Smooth muscle cell (in vitro differentiated cells): ENCODE results near the gene ERN1. TPM values are rescaled to one million over a fixed set of nuclear protein-coding genes. Genes with fewer than 3 reads are reported as not detected.

Source experiments
- DNase-seq: peaks from one replicate; lab custom pipeline; 2025; ENCODE audit not compliant: unreplicated experiment; lab: John Stamatoyannopoulos, UW
- H2AFZ ChIP-seq: fragments of 200-600 bp; sonication (generic); 2 replicates; pipeline ENCODE4 v1.6.0; 2016; ENCODE audit warnings: antibody characterized with exemption, low read depth, mild to moderate bottlenecking
- H3F3A ChIP-seq: fragments of 200-600 bp; sonication (generic); 2 replicates; pipeline ENCODE4 v1.6.0; 2017; ENCODE audit warnings: antibody characterized with exemption, low read depth
- H3K27ac ChIP-seq: fragments of 200-600 bp; sonication (generic); 2 replicates; pipeline ENCODE4 v1.5.1; 2016; ENCODE audit warnings: low read depth, mild to moderate bottlenecking
- H3K27me3 ChIP-seq: fragments of 200-600 bp; sonication (generic); 2 replicates; pipeline ENCODE4 v1.6.1; 2016; ENCODE audit warnings: low read depth, mild to moderate bottlenecking
- H3K36me3 ChIP-seq: fragments of 200-600 bp; sonication (generic); 2 replicates; pipeline ENCODE4 v1.5.1; 2016; ENCODE audit warnings: low read depth
- H3K4me1 ChIP-seq: fragments of 200-600 bp; sonication (generic); 2 replicates; pipeline ENCODE4 v1.5.1; 2016; ENCODE audit warnings: low read depth
- H3K4me2 ChIP-seq: fragments of 200-600 bp; sonication (generic); 2 replicates; pipeline ENCODE4 v1.6.0; 2016; ENCODE audit warnings: mild to moderate bottlenecking
- H3K4me3 ChIP-seq: fragments of 200-600 bp; sonication (generic); 2 replicates; pipeline ENCODE4 v1.5.1; 2016; ENCODE audit warnings: mild to moderate bottlenecking
- H3K79me2 ChIP-seq: fragments of 200-600 bp; sonication (generic); 2 replicates; pipeline ENCODE4 v1.6.0; 2016; ENCODE audit warnings: low read depth, mild to moderate bottlenecking
- H3K9ac ChIP-seq: fragments of 200-600 bp; sonication (generic); 2 replicates; pipeline ENCODE4 v1.6.0; 2016; ENCODE audit warnings: low read depth
- H3K9me3 ChIP-seq: fragments of 200-600 bp; sonication (generic); replicated peaks from 2 replicates; pipeline ENCODE4 v1.5.1; 2016; ENCODE audit warnings: low read depth
- H4K20me1 ChIP-seq: fragments of 200-600 bp; sonication (generic); 2 replicates; pipeline ENCODE4 v1.6.0; 2016; ENCODE audit warnings: low read depth
- CTCF ChIP-seq: fragments of 200-600 bp; sonication (generic); IDR thresholded peaks from 2 replicates; pipeline ENCODE4 v1.5.1; 2017; ENCODE audit warnings: borderline replicate concordance, mild to moderate bottlenecking, antibody characterized with exemption; ENCODE audit not compliant: insufficient read depth, poor library complexity, severe bottlenecking
- WGBS: methylation state at CpG from one replicate; pipeline ENCODE4 v1.1.7; 2016; ENCODE audit warnings: low lambda C conversion rate; 5-methylcytosine and 5-hydroxymethylcytosine counted together
- polyA plus RNA-seq: library from polyadenylated mRNA; unstranded; fragments of >200 nt; fragmentation: Nextera tagmentation; extraction: Ambion mirVana; gene quantifications from 2 replicates; pipeline ENCODE4 v1.2.1, GENCODE V29; 2016
- total RNA-seq: library from RNA; depleted of rRNA; stranded (reverse); fragments of >200 nt; gene quantifications from 2 replicates; pipeline ENCODE4 v1.2.3, GENCODE V29; 2014

ERN1 gene
- total and polyA plus RNA-seq, 2 experiments from 2014 or later = 8.6 to 9.0 TPM

DNA sequence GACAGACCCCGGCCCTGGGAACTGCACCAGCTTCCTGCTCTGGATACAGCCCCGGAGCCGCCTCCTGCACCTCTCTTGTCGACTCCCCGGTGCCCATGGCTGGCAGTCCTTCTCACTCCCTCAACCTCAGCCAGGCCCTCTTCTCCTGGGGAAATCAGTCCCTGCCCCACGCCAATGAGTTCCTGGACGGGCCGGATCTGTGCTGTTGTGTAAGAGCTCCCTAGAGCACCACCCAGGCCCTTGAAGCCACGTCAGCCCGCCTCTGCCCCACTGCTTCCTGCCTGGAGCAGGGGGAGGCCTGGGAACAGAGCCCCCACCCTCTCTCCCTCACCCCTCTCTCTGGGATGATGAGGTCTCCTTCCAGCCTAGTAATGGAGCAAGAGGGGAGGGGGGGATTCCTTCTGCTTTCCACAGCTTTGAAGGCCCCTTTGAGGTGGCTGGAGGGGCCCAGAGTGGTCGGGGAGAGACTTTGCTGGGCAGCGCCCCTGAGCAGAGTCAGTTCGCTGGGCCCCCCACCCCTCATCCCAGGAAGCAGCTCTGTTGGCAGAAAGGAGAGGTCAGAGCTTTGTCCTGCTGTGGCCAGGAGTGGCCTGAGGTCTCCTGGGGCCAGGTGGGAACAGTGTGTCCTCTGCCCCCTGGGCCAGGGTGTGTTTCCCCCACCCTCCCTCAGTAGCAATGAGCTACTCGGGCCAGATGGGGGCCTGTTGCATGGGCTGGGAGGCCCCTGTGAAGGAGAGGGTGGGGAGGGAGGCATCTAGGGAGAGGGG lies 128.0 kb downstream of the ERN1 start:
- no peak for DNase-seq
- 87% methylated on average over 14 of the region's 14 CpGs for WGBS
- H3K4me2 ChIP-seq = no peak overlapping the region

DNA sequence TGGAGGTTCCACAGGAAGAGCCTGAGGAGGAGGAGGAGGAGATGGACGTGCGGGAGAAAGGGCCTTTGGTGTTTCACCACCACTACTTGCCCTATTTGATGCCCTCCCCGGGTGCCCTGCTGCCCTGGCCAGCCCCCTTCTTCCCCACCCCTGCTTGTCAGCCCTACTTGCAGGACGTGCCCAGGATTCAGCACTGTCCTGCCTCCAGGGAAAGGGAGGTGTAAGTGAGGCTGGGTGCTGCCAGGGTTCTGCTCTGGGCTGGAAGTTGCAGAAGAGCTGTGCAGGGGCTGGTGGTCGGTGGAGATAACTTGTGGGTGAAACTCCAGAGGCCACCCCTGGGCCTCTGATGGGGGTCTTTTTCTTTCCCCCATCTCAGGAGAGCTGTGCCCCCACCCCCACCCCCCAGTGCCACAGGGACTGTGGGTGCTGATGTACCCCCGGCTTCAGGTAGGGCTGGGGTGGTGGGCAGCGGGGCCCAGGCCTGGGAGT lies 128.8 kb downstream of the ERN1 start:
- Histone ChIP-seq H3K9ac (no peak overlapping the region), H3K4me3 (no peak overlapping the region), H2AFZ (no peak overlapping the region), H4K20me1 (no peaks in the 10 kb centered on the region), H3F3A (no peaks in the 10 kb centered on the region), H3K36me3 (no peaks in the 10 kb centered on the region), H3K27ac (no peak overlapping the region), H3K79me2 (no peaks in the 10 kb centered on the region), H3K27me3 (peaks cover 8% of the 10 kb centered on the region), H3K4me1 (peaks cover 4% of the 10 kb centered on the region), H3K4me2 (no peak overlapping the region), H3K9me3 (no peaks in the 10 kb centered on the region)
- 97% methylated on average over 5 of the region's 7 CpGs for WGBS
- TF ChIP-seq CTCF = no peak
- DNase-seq = no peak

More for the DNA sequence above, 128.0 kb downstream of the ERN1 start:
- Histone ChIP-seq H2AFZ (no peak overlapping the region), H3F3A (no peaks in the 10 kb centered on the region), H3K27ac (no peak overlapping the region), H3K79me2 (no peaks in the 10 kb centered on the region), H3K4me1 (peaks cover 4% of the 10 kb centered on the region), H3K27me3 (peaks cover 3% of the 10 kb centered on the region), H3K9me3 (no peaks in the 10 kb centered on the region), H3K9ac (no peak overlapping the region), H4K20me1 (no peaks in the 10 kb centered on the region), H3K36me3 (no peaks in the 10 kb centered on the region), H3K4me3 (no peak overlapping the region)
- no peak for TF ChIP-seq CTCF

- H3K79me2 ChIP-seq = no peaks in the 10 kb centered on the region
- DNase-seq = no peak
- H4K20me1 ChIP-seq = no peaks in the 10 kb centered on the region
- no peak for TF ChIP-seq CTCF
- H3F3A ChIP-seq = no peaks in the 10 kb centered on the region
- H3K36me3 ChIP-seq = no peaks in the 10 kb centered on the region
- WGBS = 93% methylated on average over 24 of the region's 25 CpGs
- H3K4me2 ChIP-seq = no peak overlapping the region
- no peaks in the 10 kb centered on the region for H3K9me3 ChIP-seq
- H3K4me1 ChIP-seq = no peaks in the 10 kb centered on the region
- H3K27ac ChIP-seq = no peak overlapping the region
- H2AFZ ChIP-seq = no peak overlapping the region
- no peak overlapping the region for H3K9ac ChIP-seq
- peaks cover 13% of the 10 kb centered on the region for H3K27me3 ChIP-seq
- H3K4me3 ChIP-seq = no peak overlapping the region
These were observed 130.0 kb downstream of the ERN1 start for GRCh38 chr17:63999680-64000531.
